HepG2 (cell line): ENCODE results near the gene HMX1. TPM values are rescaled to one million over a fixed set of nuclear protein-coding genes. Genes with fewer than 3 reads are reported as not detected.

Experiments
- ATAC-seq: fragments of 200-7000 bp; cut with Tn5 transposase; 3 replicates; pipeline ENCODE4 v1.9.1; 2020; ENCODE audit warnings: mild to moderate bottlenecking, moderate library complexity
- BruUV-seq: library from RNA; stranded (reverse); fragments of 400-500 nt; replicated peaks from 2 replicates; lab custom pipeline; 2021; lab: Mats Ljungman, UMichigan
- CTCF ChIA-PET: fragments of 300-600 bp; formaldehyde crosslinking; extraction: SDS; loops from one replicate; lab custom pipeline; 2021; ENCODE audit warnings: low total read pairs, inconsistent platforms, low intra/inter-chr PET ratio; lab: Yijun Ruan, JAX
- POLR2A ChIA-PET: fragments of 350-600 bp; sonication (Branson Sonifier 250); formaldehyde crosslinking; loops from one replicate; lab custom pipeline; 2020; ENCODE audit warnings: antibody characterized with exemption, inconsistent platforms; lab: Yijun Ruan, JAX
- DNase-seq: peaks from one replicate; pipeline ENCODE4 v3.0.0-alpha.2; 2015; ENCODE audit warnings: low spot score
- FAIRE-seq: peaks from 3 replicates; lab custom pipeline; 2011; peaks lifted over from hg19 to GRCh38; lab: Jason Lieb, UNC
- H2AFZ ChIP-seq: one replicate; pipeline ENCODE4 v1.6.1; 2011; ENCODE audit warnings: low read length, inconsistent platforms
- H3K27ac ChIP-seq: fragments of 300-600 bp; 3 replicates; pipeline ENCODE4 v1.8.0; 2011; ENCODE audit warnings: mixed run types, mild to moderate bottlenecking, mixed read lengths, low read length, inconsistent platforms; ENCODE audit not compliant: insufficient read depth; ENCODE audit errors: extremely low read length
- H3K27me3 ChIP-seq, 2 experiments: fragments of 200-600 bp in 1 of 2; 2 replicates in 1 of 2; 3 replicates in 1 of 2; pipeline versions ENCODE4 v1.6.0 to v1.8.0; 2011; ENCODE audit warnings: low read length in 2 of 2, mild to moderate bottlenecking in 2 of 2, moderate library complexity in 2 of 2, inconsistent platforms in 1 of 2; ENCODE audit not compliant: insufficient read depth in 2 of 2, control insufficient read depth in 1 of 2
- H3K36me3 ChIP-seq, 2 experiments: fragments of 200-600 bp in 1 of 2; replicated peaks in 1 of 2; 2 replicates in 1 of 2; 3 replicates in 1 of 2; pipeline versions ENCODE4 v1.5.1 to v1.8.0; 2011; ENCODE audit warnings: low read length in 2 of 2, inconsistent platforms in 1 of 2; ENCODE audit not compliant: insufficient read depth in 2 of 2, control insufficient read depth in 1 of 2
- H3K4me1 ChIP-seq: 2 replicates; pipeline ENCODE4 v1.5.1; 2012; ENCODE audit warnings: low read length, inconsistent platforms; ENCODE audit not compliant: insufficient read depth
- H3K4me2 ChIP-seq: 2 replicates; pipeline ENCODE4 v1.6.0; 2011; ENCODE audit warnings: low read depth, low read length, inconsistent platforms
- H3K4me3 ChIP-seq, 3 experiments: fragments of 200-600 bp in 1 of 3; sonication (generic), shearing (Covaris generic) in 1 of 3; replicated peaks in 1 of 3; 2 replicates each; pipeline ENCODE4 v1.5.1; 2011 to 2016; ENCODE audit warnings: low read length in 3 of 3, inconsistent platforms in 2 of 3, low read depth in 2 of 3, mild to moderate bottlenecking in 2 of 3, control low read depth in 1 of 3, mixed read lengths in 1 of 3; ENCODE audit not compliant: insufficient read depth in 1 of 3
- H3K79me2 ChIP-seq: one replicate; pipeline ENCODE4 v1.6.1; 2011; ENCODE audit warnings: low read length, inconsistent platforms; ENCODE audit not compliant: insufficient read depth
- H3K9ac ChIP-seq: 2 replicates; pipeline ENCODE4 v1.6.0; 2011; ENCODE audit warnings: mild to moderate bottlenecking, low read depth, low read length, inconsistent platforms; ENCODE audit not compliant: insufficient read depth
- H3K9me3 ChIP-seq: 2 replicates; pipeline ENCODE4 v1.5.1; 2012; ENCODE audit warnings: mild to moderate bottlenecking, low read length
- H4K20me1 ChIP-seq: 2 replicates; pipeline ENCODE4 v1.6.0; 2011; ENCODE audit warnings: inconsistent platforms, mild to moderate bottlenecking, low read length, moderate library complexity; ENCODE audit not compliant: insufficient read depth
- ATF7 ChIP-seq, 2 experiments: fragments of 450-650 bp in 1 of 2; sonication (generic) in 1 of 2; formaldehyde crosslinking in 1 of 2; IDR thresholded peaks; 2 replicates each; pipeline versions ENCODE4 v1.4.0 to v1.6.1; 2016 to 2020; ENCODE audit warnings: antibody characterized with exemption in 1 of 2, mild to moderate bottlenecking in 1 of 2, missing genetic modification reagents in 1 of 2
- DNMT1 ChIP-seq: sonication (generic); formaldehyde crosslinking; IDR thresholded peaks from 2 replicates; pipeline ENCODE4 v1.5.1; 2020; ENCODE audit warnings: mild to moderate bottlenecking, missing genetic modification reagents
- HNRNPH1 ChIP-seq: fragments of 200-400 bp; formaldehyde crosslinking; optimal IDR thresholded peaks from 2 replicates; pipeline ENCODE3; 2017; ENCODE audit warnings: mild to moderate bottlenecking, low read depth, low read length
- MAZ ChIP-seq, 2 experiments: sonication (generic) in 1 of 2; formaldehyde crosslinking in 1 of 2; IDR thresholded peaks; 2 replicates each; pipeline versions ENCODE4 v1.5.0 to v1.6.1; 2012 to 2020; ENCODE audit warnings: low read depth in 2 of 2, mild to moderate bottlenecking in 2 of 2, borderline replicate concordance in 1 of 2, improper control_type of control experiment in 1 of 2, low read length in 1 of 2, missing genetic modification reagents in 1 of 2, moderate library complexity in 1 of 2
- MZF1 ChIP-seq: sonication (generic); formaldehyde crosslinking; IDR thresholded peaks from 2 replicates; pipeline ENCODE4 v1.8.1; 2023; ENCODE audit warnings: mild to moderate bottlenecking, missing genetic modification reagents, borderline replicate concordance
- NCOA1 ChIP-seq: sonication (generic); formaldehyde crosslinking; IDR thresholded peaks from 2 replicates; pipeline ENCODE4 v1.9.0; 2021; ENCODE audit warnings: missing genetic modification reagents
- NCOA2 ChIP-seq: sonication (generic); formaldehyde crosslinking; IDR thresholded peaks from 2 replicates; pipeline ENCODE4 v1.8.0; 2022; ENCODE audit warnings: inconsistent platforms
- TARDBP ChIP-seq: sonication (generic); formaldehyde crosslinking; IDR thresholded peaks from 2 replicates; pipeline ENCODE4 v1.8.0; 2022; ENCODE audit warnings: mild to moderate bottlenecking, missing genetic modification reagents
- ZFP90 ChIP-seq: sonication (generic); formaldehyde crosslinking; IDR thresholded peaks from 2 replicates; pipeline ENCODE4 v1.8.0; 2022; ENCODE audit warnings: missing genetic modification reagents, mild to moderate bottlenecking, inconsistent platforms, borderline replicate concordance
- ZNF709 ChIP-seq: sonication (generic); formaldehyde crosslinking; IDR thresholded peaks from 2 replicates; pipeline ENCODE4 v1.5.0; 2020; ENCODE audit warnings: mild to moderate bottlenecking, missing genetic modification reagents
- ZSCAN31 ChIP-seq: sonication (generic); formaldehyde crosslinking; IDR thresholded peaks from 2 replicates; pipeline ENCODE4 v1.5.0; 2020; ENCODE audit warnings: low read depth, mild to moderate bottlenecking, missing genetic modification reagents
- WGBS: methylation state at CpG from one replicate; pipeline ENCODE4 v1.1.6; 2017; ENCODE audit warnings: low lambda C conversion rate; 5-methylcytosine and 5-hydroxymethylcytosine counted together
- in situ Hi-C: cut with HindIII; loops from 2 replicates; pipeline ENCODE4 v1.10.0; 2017; ENCODE audit warnings: low pct_unique_long_range_greater_than_20kb; ENCODE audit not compliant: extremely low pct_ligation_motif_present
- intact Hi-C: fragments of 100-400 bp; cut with micrococcal nuclease; formaldehyde crosslinking; loops from one replicate; pipeline ENCODE4 v1.10.0; 2022; ENCODE audit not compliant: unreplicated experiment
- polyA plus RNA-seq, 8 experiments: library from polyadenylated mRNA; depleted of rRNA in 3 of 8; stranded (reverse) in 7 of 8; unstranded in 1 of 8; fragments of >200 nt; fragmentation: Illumina TruSeq in 4 of 8; extraction: Trizol in 4 of 8; gene quantifications; 2 replicates each; pipeline versions ENCODE4 v1.2.1 to v1.2.3, GENCODE V29; 2011 to 2016; ENCODE audit warnings: low read depth in 4 of 8, missing spikeins in 1 of 8, mixed read lengths in 1 of 8; ENCODE audit not compliant: insufficient read depth in 1 of 8
- total RNA-seq, 5 experiments: library from RNA; depleted of rRNA; stranded (reverse); fragments of >200 nt; fragmentation: Illumina TruSeq; extraction: Trizol; gene quantifications; 2 replicates each; pipeline ENCODE4 v1.2.3, GENCODE V29; 2016; ENCODE audit warnings: low read depth in 1 of 5
- TF ChIP-seq, protein P1 (sequence below): sonication (generic); formaldehyde crosslinking; IDR thresholded peaks from 2 replicates; pipeline ENCODE4 v1.8.1; 2023; ENCODE audit warnings: missing genetic modification reagents, mild to moderate bottlenecking, borderline replicate concordance
- TF ChIP-seq, protein P2 (sequence below): sonication (generic); formaldehyde crosslinking; IDR thresholded peaks from 2 replicates; pipeline ENCODE4 v1.5.1; 2020; ENCODE audit warnings: missing genetic modification reagents, mild to moderate bottlenecking, borderline replicate concordance
- TF ChIP-seq, protein P3 (sequence below): sonication (generic); formaldehyde crosslinking; IDR thresholded peaks from 2 replicates; pipeline ENCODE4 v1.4.0; 2020; ENCODE audit warnings: missing genetic modification reagents, borderline replicate concordance

Gene HMX1
- total and polyA plus RNA-seq, 2 of the 13 experiments (the other 11 are each of a cell fraction or from before 2014, with no cell fraction given), result not detected

DNA sequence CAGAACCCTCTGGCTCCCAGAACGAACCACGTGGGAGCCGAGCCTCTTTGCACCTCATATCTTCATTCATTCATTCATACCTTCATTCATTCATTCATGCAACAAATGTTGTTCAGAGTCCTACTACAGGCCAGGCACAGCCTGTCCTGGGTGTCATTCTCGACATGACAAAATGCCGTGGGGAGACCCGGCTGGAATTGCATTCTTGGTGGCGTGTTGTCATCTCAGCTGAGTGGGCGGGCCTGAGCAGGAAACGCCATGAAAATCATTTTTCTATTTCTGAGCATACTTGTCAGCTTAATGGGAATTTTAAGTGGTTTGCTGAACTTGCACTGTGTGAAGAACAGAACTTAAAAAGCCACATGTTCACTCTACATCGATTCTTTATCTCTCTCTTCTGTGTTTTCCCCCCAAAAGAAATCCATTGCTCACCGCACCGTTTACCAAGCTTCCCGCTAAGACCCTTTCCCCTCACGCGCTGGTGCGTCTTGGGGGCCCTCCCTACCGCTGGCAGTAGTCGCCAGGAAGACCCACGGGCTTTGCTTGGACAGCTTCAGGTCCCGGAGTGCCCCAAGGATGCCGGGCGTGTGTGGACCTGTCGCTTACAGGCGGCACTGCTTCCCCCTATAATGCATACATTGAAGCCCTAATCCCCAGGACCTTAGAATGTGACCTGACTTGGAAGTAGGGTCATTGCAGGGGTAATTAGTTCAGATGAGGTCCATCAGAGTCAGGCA is 41.6 kb upstream of the HMX1 start:
- BruUV-seq, result no TSS peak
- no peak overlapping the region for H3K27ac ChIP-seq
- FAIRE-seq, result no peak
- no peaks in the 10 kb centered on the region for H3K79me2 ChIP-seq
- TF ChIP-seq MAZ (IDR thresholded peaks at IDR 0.05; ENCODE audit: borderline replicate concordance, low read depth, low read length) (no peak), MAZ (CRISPR knock-in tag; IDR thresholded peaks at IDR 0.05; ENCODE audit: low read depth) (no peak), TARDBP (CRISPR knock-in tag) (no peak), ZFP90 (CRISPR knock-in tag) (no peak), DNMT1 (CRISPR knock-in tag) (no peak), NCOA1 (CRISPR knock-in tag) (no peak), ATF7 (IDR thresholded peaks at IDR 0.05) (no peak), ATF7 (CRISPR knock-in tag; IDR thresholded peaks at IDR 0.05) (no peak), MZF1 (CRISPR knock-in tag) (no peak), ZSCAN31 (CRISPR knock-in tag) (no peak), NCOA2 (CRISPR knock-in tag) (no peak), HNRNPH1 (no peak), ZNF709 (no peak)
- TF ChIP-seq, protein P1, sequence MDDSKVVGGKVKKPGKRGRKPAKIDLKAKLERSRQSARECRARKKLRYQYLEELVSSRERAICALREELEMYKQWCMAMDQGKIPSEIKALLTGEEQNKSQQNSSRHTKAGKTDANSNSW (CRISPR knock-in tag), result no peak
- TF ChIP-seq, protein P2, sequence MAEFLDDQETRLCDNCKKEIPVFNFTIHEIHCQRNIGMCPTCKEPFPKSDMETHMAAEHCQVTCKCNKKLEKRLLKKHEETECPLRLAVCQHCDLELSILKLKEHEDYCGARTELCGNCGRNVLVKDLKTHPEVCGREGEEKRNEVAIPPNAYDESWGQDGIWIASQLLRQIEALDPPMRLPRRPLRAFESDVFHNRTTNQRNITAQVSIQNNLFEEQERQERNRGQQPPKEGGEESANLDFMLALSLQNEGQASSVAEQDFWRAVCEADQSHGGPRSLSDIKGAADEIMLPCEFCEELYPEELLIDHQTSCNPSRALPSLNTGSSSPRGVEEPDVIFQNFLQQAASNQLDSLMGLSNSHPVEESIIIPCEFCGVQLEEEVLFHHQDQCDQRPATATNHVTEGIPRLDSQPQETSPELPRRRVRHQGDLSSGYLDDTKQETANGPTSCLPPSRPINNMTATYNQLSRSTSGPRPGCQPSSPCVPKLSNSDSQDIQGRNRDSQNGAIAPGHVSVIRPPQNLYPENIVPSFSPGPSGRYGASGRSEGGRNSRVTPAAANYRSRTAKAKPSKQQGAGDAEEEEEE (CRISPR knock-in tag), result no peak
- TF ChIP-seq, protein P3, sequence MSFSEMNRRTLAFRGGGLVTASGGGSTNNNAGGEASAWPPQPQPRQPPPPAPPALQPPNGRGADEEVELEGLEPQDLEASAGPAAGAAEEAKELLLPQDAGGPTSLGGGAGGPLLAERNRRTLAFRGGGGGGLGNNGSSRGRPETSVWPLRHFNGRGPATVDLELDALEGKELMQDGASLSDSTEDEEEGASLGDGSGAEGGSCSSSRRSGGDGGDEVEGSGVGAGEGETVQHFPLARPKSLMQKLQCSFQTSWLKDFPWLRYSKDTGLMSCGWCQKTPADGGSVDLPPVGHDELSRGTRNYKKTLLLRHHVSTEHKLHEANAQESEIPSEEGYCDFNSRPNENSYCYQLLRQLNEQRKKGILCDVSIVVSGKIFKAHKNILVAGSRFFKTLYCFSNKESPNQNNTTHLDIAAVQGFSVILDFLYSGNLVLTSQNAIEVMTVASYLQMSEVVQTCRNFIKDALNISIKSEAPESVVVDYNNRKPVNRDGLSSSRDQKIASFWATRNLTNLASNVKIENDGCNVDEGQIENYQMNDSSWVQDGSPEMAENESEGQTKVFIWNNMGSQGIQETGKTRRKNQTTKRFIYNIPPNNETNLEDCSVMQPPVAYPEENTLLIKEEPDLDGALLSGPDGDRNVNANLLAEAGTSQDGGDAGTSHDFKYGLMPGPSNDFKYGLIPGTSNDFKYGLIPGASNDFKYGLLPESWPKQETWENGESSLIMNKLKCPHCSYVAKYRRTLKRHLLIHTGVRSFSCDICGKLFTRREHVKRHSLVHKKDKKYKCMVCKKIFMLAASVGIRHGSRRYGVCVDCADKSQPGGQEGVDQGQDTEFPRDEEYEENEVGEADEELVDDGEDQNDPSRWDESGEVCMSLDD, result no peak
- TF ChIP-seq, all 625 proteins: peak for 0
- Histone ChIP-seq H3K27me3 (peaks cover 13 to 65% of the 10 kb centered on the region in 2 experiments), H3K4me3 (no peak overlapping the region), H2AFZ (no peak overlapping the region), H3K4me2 (no peak overlapping the region), H3K36me3 (no peaks in the 10 kb centered on the region), H3K9ac (no peak overlapping the region), H3K9me3 (no peaks in the 10 kb centered on the region), H4K20me1 (0 out of 2 replicates have a peak, but pooled peaks cover 3% of the 10 kb centered on the region), H3K4me1 (no peaks in the 10 kb centered on the region)
- in situ Hi-C loops, result no loop called here
- ATAC-seq (no peak), DNase-seq (no peak)
- POLR2A ChIA-PET, result no interaction called here
- CTCF ChIA-PET, result no interaction called here
- intact Hi-C loops, result loop anchor here (10.0 kb wide), 1 partner anchor 228 kb away; no protein-coding TSS in a partner anchor
- 26% methylated on average over 24 of the region's 24 CpGs for WGBS
